ENCODE measurements around the gene CAPRIN1. TPM values are rescaled to one million over a fixed set of nuclear protein-coding genes. Genes with fewer than 3 reads are reported as not detected.

Gene CAPRIN1
- total and polyA plus RNA-seq, 10 of the 15 experiments (the other 5 are each of a cell fraction or from before 2014, with no cell fraction given), result 50.4 to 228 (median 191) TPM

DNA sequence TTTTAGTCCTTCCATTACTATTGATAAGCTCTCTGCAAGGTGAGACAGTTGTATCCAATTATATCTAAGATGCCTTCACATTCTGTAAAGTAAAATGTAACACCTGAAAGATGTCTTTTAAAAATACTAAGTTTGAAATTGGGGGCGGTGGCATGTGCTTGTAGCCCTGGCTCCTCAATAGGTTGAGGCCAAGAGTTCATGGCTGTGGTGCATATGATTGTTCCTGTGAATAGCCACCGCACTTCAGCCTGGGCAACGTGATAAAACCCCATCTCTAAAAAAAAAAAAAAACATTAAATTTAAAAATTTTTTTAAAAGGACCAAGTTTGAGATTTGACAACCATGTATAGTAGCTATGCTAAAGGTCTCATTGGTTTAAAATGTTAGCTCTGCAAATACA lies 20.5 kb downstream of the CAPRIN1 start:
- no peak for TF ChIP-seq HDAC6 (IDR thresholded peaks at IDR 0.05; ENCODE audit: unreplicated experiment)
- no peak for TF ChIP-seq ZNF274 (IDR thresholded peaks at IDR 0.05; ENCODE audit: insufficient read depth, insufficient read length)
- no peak for TF ChIP-seq RELA (IDR thresholded peaks at IDR 0.05; ENCODE audit: borderline replicate concordance, partially characterized antibody)
- TF ChIP-seq BMI1 (IDR thresholded peaks at IDR 0.05; ENCODE audit: borderline replicate concordance), result no peak
- no peaks in the 10 kb centered on the region for H3K9me3 ChIP-seq (replicated peaks; ENCODE audit: control insufficient read depth, insufficient read depth, low read length)
- peaks cover 12 to 19% of the 10 kb centered on the region in 2 experiments; a peak in 3 of 4 replicates for H3K36me3 ChIP-seq (ENCODE audit: control insufficient read depth in 2 of 2, insufficient read depth in 2 of 2, low read length in 1 of 2)
- ChIA-PET CTCF (interaction anchor here (0.7 to 1.3 kb wide), 4 partner anchors 14 to 113 kb away, joined by 3 to 4 read pairs (median 4); no protein-coding TSS in a partner anchor), POLR2A (interaction anchor here (0.6 to 1.3 kb wide), 2 partner anchors 8 to 891 kb away, joined by 3 read pairs; no protein-coding TSS in a partner anchor), RAD21 (ENCODE audit: unreplicated experiment) (interaction anchor here (1.4 kb wide), 1 partner anchor 102 kb away, joined by 3 read pairs; no protein-coding TSS in a partner anchor), SMC1A (ENCODE audit: uncharacterized antibody, unreplicated experiment) (interaction anchor here (0.6 to 2.9 kb wide), 7 partner anchors 10 to 75 kb away, joined by 3 to 8 read pairs (median 3); no protein-coding TSS in a partner anchor)
- H2AFZ ChIP-seq (ENCODE audit: control insufficient read depth, low read depth, low read length), result no peak overlapping the region
- no peak overlapping the region for H3K4me2 ChIP-seq (ENCODE audit: control insufficient read depth, insufficient read depth)
- FAIRE-seq (no peak), ATAC-seq (no peak), DNase-seq (ENCODE audit: low read depth, low spot score) (no peak)
- H3K27ac ChIP-seq (ENCODE audit: control insufficient read depth, insufficient read depth), result no peak overlapping the region
- H3K79me2 ChIP-seq (ENCODE audit: control insufficient read depth, insufficient read depth, low read length), result peaks cover 49% of the 10 kb centered on the region
- intact Hi-C loops (cut with micrococcal nuclease; ENCODE audit: unreplicated experiment), result no loop called here
- no peak overlapping the region for H3K4me3 ChIP-seq
- H3K27me3 ChIP-seq (replicated peaks in 1 of 2; ENCODE audit: control insufficient read depth in 2 of 2, insufficient read depth in 2 of 2, low read length in 1 of 2), result no peaks in the 10 kb centered on the region
- BruUV-seq (replicated peaks), result no TSS peak
- WGBS (ENCODE audit: insufficient coverage, insufficient replicate concordance, low lambda C conversion rate, missing lambda C conversion rate), result 81% methylated on average over 3 of the region's 3 CpGs
- H3K4me1 ChIP-seq (ENCODE audit: control insufficient read depth, insufficient read depth, low read length), result peaks cover 10% of the 10 kb centered on the region
- H3K9ac ChIP-seq (ENCODE audit: control insufficient read depth, insufficient read depth, low read length), result no peak overlapping the region
- in situ Hi-C loops (cut with MboI), result no loop called here
- no peaks in the 10 kb centered on the region for H4K20me1 ChIP-seq (ENCODE audit: control insufficient read depth, insufficient read depth)

DNA sequence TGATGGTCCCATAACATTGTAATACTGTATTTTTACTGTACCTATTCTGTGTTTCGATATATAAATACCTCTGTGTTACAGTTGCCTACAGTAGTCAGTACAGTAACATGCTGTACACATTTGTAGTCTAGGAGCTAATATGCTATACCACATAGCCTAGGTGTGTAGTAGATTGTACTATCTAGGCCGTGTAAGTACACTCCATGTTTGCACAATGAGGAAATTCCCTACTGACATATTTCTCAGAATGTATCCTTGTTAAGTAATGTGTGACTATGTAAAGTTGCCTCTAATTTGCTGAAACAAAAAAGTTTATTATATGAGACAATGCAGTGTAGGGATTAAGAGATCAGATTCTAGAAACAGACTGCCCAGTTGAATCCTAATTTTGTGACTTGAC lies 21.3 kb downstream of the CAPRIN1 start:
- 50% methylated on average over 2 of the region's 2 CpGs for WGBS (ENCODE audit: insufficient coverage, insufficient replicate concordance, low lambda C conversion rate, missing lambda C conversion rate)
- SMC1A ChIA-PET (ENCODE audit: uncharacterized antibody, unreplicated experiment), result interaction anchor here (0.6 to 2.9 kb wide), 6 partner anchors 21 to 76 kb away, joined by 3 to 8 read pairs (median 3); no protein-coding TSS in a partner anchor
- no peaks in the 10 kb centered on the region for H3K9me3 ChIP-seq (replicated peaks; ENCODE audit: control insufficient read depth, insufficient read depth, low read length)
- no peak for FAIRE-seq
- POLR2A ChIA-PET, result interaction anchor here (0.6 to 0.9 kb wide), 2 partner anchors 25 to 890 kb away, joined by 3 read pairs; no protein-coding TSS in a partner anchor
- no peak for DNase-seq (ENCODE audit: low read depth, low spot score)
- no peaks in the 10 kb centered on the region for H3K27me3 ChIP-seq (replicated peaks in 1 of 2; ENCODE audit: control insufficient read depth in 2 of 2, insufficient read depth in 2 of 2, low read length in 1 of 2)
- no peak for ATAC-seq
- H3K4me1 ChIP-seq (ENCODE audit: control insufficient read depth, insufficient read depth, low read length), result peaks cover 3% of the 10 kb centered on the region; the same call in 1 of the 2 replicates
- CTCF ChIA-PET, result interaction anchor here (1.4 kb wide), 1 partner anchor 71 kb away, joined by 3 read pairs; no protein-coding TSS in a partner anchor
- RAD21 ChIA-PET (ENCODE audit: unreplicated experiment), result no interaction called here
- peaks cover 43% of the 10 kb centered on the region for H3K79me2 ChIP-seq (ENCODE audit: control insufficient read depth, insufficient read depth, low read length)
- H3K4me3 ChIP-seq, result no peak overlapping the region
- no peak overlapping the region for H3K4me2 ChIP-seq (ENCODE audit: control insufficient read depth, insufficient read depth)
- no TSS peak for BruUV-seq (replicated peaks)
- TF ChIP-seq BCL11A (IDR thresholded peaks at IDR 0.05; ENCODE audit: low read depth, low read length) (no peak), SMARCA5 (IDR thresholded peaks at IDR 0.05) (no peak), ZNF274 (IDR thresholded peaks at IDR 0.05; ENCODE audit: insufficient read depth, insufficient read length) (no peak), POLR2AphosphoS5 (IDR thresholded peaks at IDR 0.05; ENCODE audit: low read length) (no peak), BMI1 (IDR thresholded peaks at IDR 0.05; ENCODE audit: borderline replicate concordance) (no peak), EP300 (IDR thresholded peaks at IDR 0.05; ENCODE audit: borderline replicate concordance in 1 of 2, control insufficient read depth in 1 of 2, low read depth in 2 of 2, low read length in 2 of 2) (no peak), SRF (IDR thresholded peaks at IDR 0.05; ENCODE audit: low read depth in 2 of 2, low read length in 2 of 2) (no peak), BACH1 (IDR thresholded peaks at IDR 0.05; ENCODE audit: borderline replicate concordance) (no peak)
- H2AFZ ChIP-seq (ENCODE audit: control insufficient read depth, low read depth, low read length), result no peak overlapping the region
- intact Hi-C loops (cut with micrococcal nuclease; ENCODE audit: unreplicated experiment) (no loop called here), in situ Hi-C loops (cut with MboI) (no loop called here)
- H3K9ac ChIP-seq (ENCODE audit: control insufficient read depth, insufficient read depth, low read length), result no peak overlapping the region
- no peak overlapping the region for H3K27ac ChIP-seq (ENCODE audit: control insufficient read depth, insufficient read depth)
- H4K20me1 ChIP-seq (ENCODE audit: control insufficient read depth, insufficient read depth), result no peaks in the 10 kb centered on the region
- peaks cover 12 to 26% of the 10 kb centered on the region in 2 experiments; a peak in 3 of 4 replicates for H3K36me3 ChIP-seq (ENCODE audit: control insufficient read depth in 2 of 2, insufficient read depth in 2 of 2, low read length in 1 of 2)

Measured in GM12878 (cell line).